22Rv1 (cell line): ENCODE results near the gene PRRX1.

Experiments used
- ZFX ChIP-seq: fragments of 450-650 bp; IDR thresholded peaks from 2 replicates; pipeline ENCODE4 v1.6.1; 2017; ENCODE audit warnings: antibody characterized with exemption, borderline replicate concordance
- TF ChIP-seq, protein P1 (sequence below): fragments of 450-650 bp; IDR thresholded peaks from 2 replicates; pipeline ENCODE4 v1.5.1; 2017; ENCODE audit warnings: mild to moderate bottlenecking

DNA sequence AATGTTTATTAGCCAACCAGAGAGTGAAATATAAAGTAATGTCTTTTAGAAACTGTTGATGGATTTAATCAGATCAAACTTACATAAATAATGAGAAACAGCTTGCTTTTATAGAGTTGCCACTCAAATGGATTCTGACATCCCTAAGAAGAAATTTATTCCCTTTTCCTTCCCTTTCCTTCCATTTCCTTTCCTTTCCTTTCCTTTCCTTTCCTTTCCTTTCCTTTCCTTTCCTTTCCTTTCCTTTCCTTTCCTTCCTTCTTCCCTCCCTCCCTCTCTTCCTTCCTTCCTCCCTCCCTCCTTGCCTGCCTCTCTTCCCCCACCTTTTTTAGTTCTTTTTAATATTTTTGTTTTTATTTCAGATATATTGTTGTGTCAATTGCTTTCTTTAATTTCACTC lies 27.3 kb downstream of the PRRX1 start:
- TF ChIP-seq, protein P1, sequence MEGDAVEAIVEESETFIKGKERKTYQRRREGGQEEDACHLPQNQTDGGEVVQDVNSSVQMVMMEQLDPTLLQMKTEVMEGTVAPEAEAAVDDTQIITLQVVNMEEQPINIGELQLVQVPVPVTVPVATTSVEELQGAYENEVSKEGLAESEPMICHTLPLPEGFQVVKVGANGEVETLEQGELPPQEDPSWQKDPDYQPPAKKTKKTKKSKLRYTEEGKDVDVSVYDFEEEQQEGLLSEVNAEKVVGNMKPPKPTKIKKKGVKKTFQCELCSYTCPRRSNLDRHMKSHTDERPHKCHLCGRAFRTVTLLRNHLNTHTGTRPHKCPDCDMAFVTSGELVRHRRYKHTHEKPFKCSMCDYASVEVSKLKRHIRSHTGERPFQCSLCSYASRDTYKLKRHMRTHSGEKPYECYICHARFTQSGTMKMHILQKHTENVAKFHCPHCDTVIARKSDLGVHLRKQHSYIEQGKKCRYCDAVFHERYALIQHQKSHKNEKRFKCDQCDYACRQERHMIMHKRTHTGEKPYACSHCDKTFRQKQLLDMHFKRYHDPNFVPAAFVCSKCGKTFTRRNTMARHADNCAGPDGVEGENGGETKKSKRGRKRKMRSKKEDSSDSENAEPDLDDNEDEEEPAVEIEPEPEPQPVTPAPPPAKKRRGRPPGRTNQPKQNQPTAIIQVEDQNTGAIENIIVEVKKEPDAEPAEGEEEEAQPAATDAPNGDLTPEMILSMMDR = no peak
- TF ChIP-seq ZFX = no peak
